HCT116 (cell line): ENCODE results near the gene C12orf75. TPM values are rescaled to one million over a fixed set of nuclear protein-coding genes. Genes with fewer than 3 reads are reported as not detected.

Source experiments
- ATAC-seq: fragments of 200-7000 bp; cut with Tn5 transposase; 2 replicates; pipeline ENCODE4 v1.9.1; 2020; ENCODE audit warnings: mild to moderate bottlenecking, moderate library complexity
- BruUV-seq: library from RNA; stranded (reverse); fragments of 400-500 nt; replicated peaks from 2 replicates; lab custom pipeline; 2021; lab: Mats Ljungman, UMichigan
- CTCF ChIA-PET: fragments of 300-600 bp; sonication (Branson Sonifier 250); formaldehyde crosslinking; loops from one replicate; lab custom pipeline; 2021; ENCODE audit warnings: antibody characterized with exemption; lab: Charles Lee
- POLR2A ChIA-PET: fragments of 300-600, 350-600 bp; sonication (Branson Sonifier 250); formaldehyde crosslinking; loops from one replicate; lab custom pipeline; 2021; ENCODE audit warnings: antibody characterized with exemption; lab: Charles Lee
- RAD21 ChIA-PET, 2 experiments: fragments of 300-600 bp; sonication (Branson Sonifier 250); formaldehyde crosslinking; loops; one replicate each; lab custom pipeline; 2023; ENCODE audit warnings: low total read pairs in 2 of 2; ENCODE audit not compliant: uncharacterized antibody in 2 of 2, unreplicated experiment in 2 of 2, low non-redundant PET in 1 of 2; lab: Charles Lee
- DNase-seq: peaks from one replicate; pipeline ENCODE4 v3.0.0-alpha.2; 2010; ENCODE audit warnings: low read depth, low spot score
- H2AFZ ChIP-seq: fragments of 200-600 bp; shearing (Covaris generic), sonication (generic); 2 replicates; pipeline ENCODE4 v1.6.1; 2017; ENCODE audit warnings: low read depth, mixed run types, mixed read lengths, antibody characterized with exemption, low read length; ENCODE audit not compliant: poor library complexity, severe bottlenecking
- H3K27ac ChIP-seq: 2 replicates; pipeline ENCODE4 v1.5.1; 2012; ENCODE audit warnings: low read depth, low read length
- H3K27me3 ChIP-seq: fragments of 200-600 bp; sonication (generic); 2 replicates; pipeline ENCODE4 v1.6.1; 2016; ENCODE audit warnings: mixed run types, low read length, mixed read lengths; ENCODE audit not compliant: insufficient read depth
- H3K36me3 ChIP-seq, 2 experiments: fragments of 200-500 bp in 1 of 2; fragments of 200-600 bp in 1 of 2; sonication (Bioruptor generic) in 1 of 2; sonication (generic) in 1 of 2; 2 replicates each; pipeline versions ENCODE4 v1.5.1 to v1.6.1; 2014 to 2016; ENCODE audit warnings: low read length in 2 of 2, inconsistent platforms in 1 of 2, mixed read lengths in 1 of 2, mixed run types in 1 of 2; ENCODE audit not compliant: insufficient read depth in 2 of 2, control insufficient read depth in 1 of 2
- H3K4me1 ChIP-seq, 2 experiments: fragments of 200-600 bp in 1 of 2; sonication (generic) in 1 of 2; 2 replicates each; pipeline versions ENCODE4 v1.5.1 to v1.6.1; 2012 to 2017; ENCODE audit warnings: low read length in 2 of 2, inconsistent platforms in 1 of 2, mild to moderate bottlenecking in 1 of 2, mixed read lengths in 1 of 2, mixed run types in 1 of 2, moderate library complexity in 1 of 2; ENCODE audit not compliant: insufficient read depth in 2 of 2, control insufficient read depth in 1 of 2
- H3K4me2 ChIP-seq: fragments of 200-600 bp; sonication (generic); 2 replicates; pipeline ENCODE4 v1.6.1; 2017; ENCODE audit warnings: mixed run types, low read length, mixed read lengths
- H3K4me3 ChIP-seq, 2 experiments: fragments of 200-600 bp in 1 of 2; sonication (generic) in 1 of 2; replicated peaks in 1 of 2; 2 replicates each; pipeline ENCODE4 v1.5.1; 2011 to 2016; ENCODE audit warnings: low read length in 2 of 2, control low read depth in 1 of 2, low read depth in 1 of 2, mild to moderate bottlenecking in 1 of 2, mixed read lengths in 1 of 2, mixed run types in 1 of 2
- H3K79me2 ChIP-seq: fragments of 200-600 bp; sonication (generic); 2 replicates; pipeline ENCODE4 v1.6.1; 2017; ENCODE audit warnings: mild to moderate bottlenecking, mixed run types, low read length, moderate library complexity, mixed read lengths; ENCODE audit not compliant: insufficient read depth
- H3K9ac ChIP-seq: fragments of 200-600 bp; sonication (generic); 2 replicates; pipeline ENCODE4 v1.6.1; 2016; ENCODE audit warnings: low read length, mixed read lengths
- H3K9me2 ChIP-seq: fragments of 200-600 bp; sonication (generic), shearing (Covaris generic); 2 replicates; pipeline ENCODE4 v1.6.1; 2017; ENCODE audit warnings: mixed run types, mild to moderate bottlenecking, moderate library complexity; ENCODE audit not compliant: insufficient read depth
- H3K9me3 ChIP-seq, 2 experiments: fragments of 200-500 bp in 1 of 2; fragments of 200-600 bp in 1 of 2; sonication (Bioruptor generic) in 1 of 2; sonication (generic) in 1 of 2; 2 replicates each; pipeline ENCODE4 v1.6.1; 2014 to 2017; ENCODE audit warnings: low read length in 2 of 2, mixed read lengths in 2 of 2, inconsistent platforms in 1 of 2, low read depth in 1 of 2, mild to moderate bottlenecking in 1 of 2, mixed run types in 1 of 2, moderate library complexity in 1 of 2; ENCODE audit not compliant: control insufficient read depth in 1 of 2, insufficient read depth in 1 of 2
- H4K20me1 ChIP-seq: fragments of 200-600 bp; sonication (generic), shearing (Covaris generic); 2 replicates; pipeline ENCODE4 v1.6.1; 2017; ENCODE audit warnings: mixed run types, mild to moderate bottlenecking, moderate library complexity; ENCODE audit not compliant: insufficient read depth
- ATF3 ChIP-seq: IDR thresholded peaks from 2 replicates; pipeline ENCODE4 v1.6.1; 2012
- CEBPB ChIP-seq: IDR thresholded peaks from 2 replicates; pipeline ENCODE4 v1.6.1; 2012; ENCODE audit warnings: low read depth
- FOSL1 ChIP-seq: IDR thresholded peaks from 2 replicates; pipeline ENCODE4 v1.6.1; 2012; ENCODE audit warnings: low read depth
- JUND ChIP-seq: IDR thresholded peaks from 2 replicates; pipeline ENCODE4 v1.6.1; 2012
- RAD21 ChIP-seq: IDR thresholded peaks from 2 replicates; pipeline ENCODE4 v1.6.1; 2012; ENCODE audit warnings: low read depth, mild to moderate bottlenecking
- SIN3A ChIP-seq: IDR thresholded peaks from 2 replicates; pipeline ENCODE4 v1.6.1; 2012; ENCODE audit warnings: low read depth
- SP1 ChIP-seq: IDR thresholded peaks from 2 replicates; pipeline ENCODE4 v1.6.1; 2012; ENCODE audit warnings: low read depth
- YY1 ChIP-seq: IDR thresholded peaks from 2 replicates; pipeline ENCODE4 v1.6.1; 2011; ENCODE audit warnings: low read length, low read depth, moderate library complexity, mild to moderate bottlenecking; ENCODE audit not compliant: insufficient replicate concordance; ENCODE audit errors: extremely low read depth
- ZBTB33 ChIP-seq: IDR thresholded peaks from 2 replicates; pipeline ENCODE4 v1.6.1; 2011; ENCODE audit warnings: mild to moderate bottlenecking, low read length, moderate library complexity; ENCODE audit not compliant: insufficient replicate concordance; ENCODE audit errors: extremely low read depth
- ZFX ChIP-seq: fragments of 450-650 bp; IDR thresholded peaks from 2 replicates; pipeline ENCODE4 v1.6.1; 2017
- intact Hi-C: fragments of 100-400 bp; cut with micrococcal nuclease; formaldehyde crosslinking; loops from 2 replicates; pipeline ENCODE4 v1.10.0; 2022
- total RNA-seq: library from RNA; stranded (reverse); gene quantifications from one replicate; pipeline ENCODE4 v1.2.1, GENCODE V29; 2021; ENCODE audit not compliant: unreplicated experiment
- TF ChIP-seq, protein P1 (sequence below), 3 experiments: fragments of 200-600 bp in 1 of 3; sonication (generic) in 1 of 3; IDR thresholded peaks in 2 of 3; conservative IDR thresholded peaks in 1 of 3; 2 replicates each; pipeline ENCODE4 v1.5.1; 2012 to 2017; ENCODE audit warnings: low read depth in 2 of 3, low read length in 2 of 3, antibody characterized with exemption in 1 of 3, borderline replicate concordance in 1 of 3, control low read depth in 1 of 3, mild to moderate bottlenecking in 1 of 3, mixed read lengths in 1 of 3, mixed run types in 1 of 3, moderate library complexity in 1 of 3; ENCODE audit not compliant: insufficient read depth in 1 of 3
- TF ChIP-seq, protein P2 (sequence below): IDR thresholded peaks from 2 replicates; pipeline ENCODE4 v1.6.1; 2012; ENCODE audit warnings: low read depth

C12orf75 gene
- total RNA-seq, 1 experiment from 2014 or later, result 81.0 TPM

GRCh38 chr12:105382771-105383622 is 52.5 kb downstream of the C12orf75 start:
- no peaks in the 10 kb centered on the region for H3K9me3 ChIP-seq
- ATAC-seq (peak; percentile 83), DNase-seq (peak; percentile 41)
- no peaks in the 10 kb centered on the region for H3K9me2 ChIP-seq
- no peak overlapping the region for H3K27ac ChIP-seq
- H4K20me1 ChIP-seq, result no peaks in the 10 kb centered on the region
- ChIA-PET RAD21 (no interaction called here), CTCF (interaction anchor here (0.7 to 1.4 kb wide), 5 partner anchors 62 to 330 kb away, joined by 3 to 4 read pairs (median 3); no protein-coding TSS in a partner anchor), POLR2A (no interaction called here)
- no peaks in the 10 kb centered on the region for H3K36me3 ChIP-seq
- no peak overlapping the region for H3K4me3 ChIP-seq
- no peak overlapping the region for H3K4me2 ChIP-seq
- H2AFZ ChIP-seq, result no peak overlapping the region
- BruUV-seq, result no TSS peak
- no peaks in the 10 kb centered on the region for H3K4me1 ChIP-seq
- H3K79me2 ChIP-seq, result no peaks in the 10 kb centered on the region
- no peaks in the 10 kb centered on the region for H3K27me3 ChIP-seq
- no peak overlapping the region for H3K9ac ChIP-seq
- intact Hi-C loops, result loop anchor here (1.0 to 10.0 kb wide), 4 partner anchors 104 to 1508 kb away; no protein-coding TSS in a partner anchor
- TF ChIP-seq, protein P1, sequence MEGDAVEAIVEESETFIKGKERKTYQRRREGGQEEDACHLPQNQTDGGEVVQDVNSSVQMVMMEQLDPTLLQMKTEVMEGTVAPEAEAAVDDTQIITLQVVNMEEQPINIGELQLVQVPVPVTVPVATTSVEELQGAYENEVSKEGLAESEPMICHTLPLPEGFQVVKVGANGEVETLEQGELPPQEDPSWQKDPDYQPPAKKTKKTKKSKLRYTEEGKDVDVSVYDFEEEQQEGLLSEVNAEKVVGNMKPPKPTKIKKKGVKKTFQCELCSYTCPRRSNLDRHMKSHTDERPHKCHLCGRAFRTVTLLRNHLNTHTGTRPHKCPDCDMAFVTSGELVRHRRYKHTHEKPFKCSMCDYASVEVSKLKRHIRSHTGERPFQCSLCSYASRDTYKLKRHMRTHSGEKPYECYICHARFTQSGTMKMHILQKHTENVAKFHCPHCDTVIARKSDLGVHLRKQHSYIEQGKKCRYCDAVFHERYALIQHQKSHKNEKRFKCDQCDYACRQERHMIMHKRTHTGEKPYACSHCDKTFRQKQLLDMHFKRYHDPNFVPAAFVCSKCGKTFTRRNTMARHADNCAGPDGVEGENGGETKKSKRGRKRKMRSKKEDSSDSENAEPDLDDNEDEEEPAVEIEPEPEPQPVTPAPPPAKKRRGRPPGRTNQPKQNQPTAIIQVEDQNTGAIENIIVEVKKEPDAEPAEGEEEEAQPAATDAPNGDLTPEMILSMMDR (IDR thresholded peaks at IDR 0.05 in 2 of 3, conservative IDR thresholded peaks at IDR 0.05 in 1 of 3; ENCODE audit: borderline replicate concordance in 1 of 3, insufficient read depth in 1 of 3, low read depth in 2 of 3, low read length in 2 of 3), result peak; percentile 70 to 85 (median 80)
- no peak for TF ChIP-seq FOSL1
- peak; percentile 94 for TF ChIP-seq RAD21
- TF ChIP-seq CEBPB, result no peak
- TF ChIP-seq SIN3A, result no peak
- TF ChIP-seq JUND, result no peak
- TF ChIP-seq YY1, result no peak
- TF ChIP-seq ZBTB33, result no peak
- no peak for TF ChIP-seq ZFX
- no peak for TF ChIP-seq SP1
- TF ChIP-seq, protein P2, sequence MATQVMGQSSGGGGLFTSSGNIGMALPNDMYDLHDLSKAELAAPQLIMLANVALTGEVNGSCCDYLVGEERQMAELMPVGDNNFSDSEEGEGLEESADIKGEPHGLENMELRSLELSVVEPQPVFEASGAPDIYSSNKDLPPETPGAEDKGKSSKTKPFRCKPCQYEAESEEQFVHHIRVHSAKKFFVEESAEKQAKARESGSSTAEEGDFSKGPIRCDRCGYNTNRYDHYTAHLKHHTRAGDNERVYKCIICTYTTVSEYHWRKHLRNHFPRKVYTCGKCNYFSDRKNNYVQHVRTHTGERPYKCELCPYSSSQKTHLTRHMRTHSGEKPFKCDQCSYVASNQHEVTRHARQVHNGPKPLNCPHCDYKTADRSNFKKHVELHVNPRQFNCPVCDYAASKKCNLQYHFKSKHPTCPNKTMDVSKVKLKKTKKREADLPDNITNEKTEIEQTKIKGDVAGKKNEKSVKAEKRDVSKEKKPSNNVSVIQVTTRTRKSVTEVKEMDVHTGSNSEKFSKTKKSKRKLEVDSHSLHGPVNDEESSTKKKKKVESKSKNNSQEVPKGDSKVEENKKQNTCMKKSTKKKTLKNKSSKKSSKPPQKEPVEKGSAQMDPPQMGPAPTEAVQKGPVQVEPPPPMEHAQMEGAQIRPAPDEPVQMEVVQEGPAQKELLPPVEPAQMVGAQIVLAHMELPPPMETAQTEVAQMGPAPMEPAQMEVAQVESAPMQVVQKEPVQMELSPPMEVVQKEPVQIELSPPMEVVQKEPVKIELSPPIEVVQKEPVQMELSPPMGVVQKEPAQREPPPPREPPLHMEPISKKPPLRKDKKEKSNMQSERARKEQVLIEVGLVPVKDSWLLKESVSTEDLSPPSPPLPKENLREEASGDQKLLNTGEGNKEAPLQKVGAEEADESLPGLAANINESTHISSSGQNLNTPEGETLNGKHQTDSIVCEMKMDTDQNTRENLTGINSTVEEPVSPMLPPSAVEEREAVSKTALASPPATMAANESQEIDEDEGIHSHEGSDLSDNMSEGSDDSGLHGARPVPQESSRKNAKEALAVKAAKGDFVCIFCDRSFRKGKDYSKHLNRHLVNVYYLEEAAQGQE, result no peak
- no peak for TF ChIP-seq ATF3
